Astrocyte (in vitro differentiated cells and primary cell): ENCODE measurements around the gene PCP2. TPM values are rescaled to one million over a fixed set of nuclear protein-coding genes. Genes with fewer than 3 reads are reported as not detected.

Source experiments
- DNase-seq: peaks from one replicate; pipeline ENCODE4 v3.0.0-alpha.2; 2010; ENCODE audit warnings: low read depth
- FAIRE-seq: peaks from 2 replicates; lab custom pipeline; 2011; peaks lifted over from hg19 to GRCh38; lab: Jason Lieb, UNC
- H2AFZ ChIP-seq: 2 replicates; pipeline ENCODE4 v1.6.0; 2012; ENCODE audit warnings: low read depth, low read length, inconsistent platforms
- H3K27ac ChIP-seq: 2 replicates; pipeline ENCODE4 v1.5.1; 2011; ENCODE audit warnings: low read depth, low read length, inconsistent platforms
- H3K27me3 ChIP-seq: 2 replicates; pipeline ENCODE4 v1.6.0; 2011; ENCODE audit warnings: low read length, inconsistent platforms; ENCODE audit not compliant: insufficient read depth
- H3K36me3 ChIP-seq: 2 replicates; pipeline ENCODE4 v1.5.1; 2011; ENCODE audit warnings: low read length, inconsistent platforms; ENCODE audit not compliant: insufficient read depth
- H3K4me1 ChIP-seq: 2 replicates; pipeline ENCODE4 v1.5.1; 2011; ENCODE audit warnings: low read length, inconsistent platforms; ENCODE audit not compliant: insufficient read depth
- H3K4me2 ChIP-seq: 2 replicates; pipeline ENCODE4 v1.6.0; 2012; ENCODE audit warnings: low read length, inconsistent platforms
- H3K4me3 ChIP-seq: 2 replicates; pipeline ENCODE4 v1.5.1; 2011; ENCODE audit warnings: low read depth, mild to moderate bottlenecking, low read length, inconsistent platforms; ENCODE audit not compliant: insufficient read depth
- H3K79me2 ChIP-seq: 2 replicates; pipeline ENCODE4 v1.6.0; 2012; ENCODE audit warnings: mild to moderate bottlenecking, low read length, inconsistent platforms; ENCODE audit not compliant: insufficient read depth
- H3K9ac ChIP-seq: 2 replicates; pipeline ENCODE4 v1.6.0; 2012; ENCODE audit warnings: mild to moderate bottlenecking, low read length, inconsistent platforms
- H3K9me3 ChIP-seq: 2 replicates; pipeline ENCODE4 v1.5.1; 2012; ENCODE audit warnings: low read depth, mild to moderate bottlenecking, low read length, inconsistent platforms; ENCODE audit not compliant: insufficient read depth
- H4K20me1 ChIP-seq: 2 replicates; pipeline ENCODE4 v1.6.0; 2012; ENCODE audit warnings: low read length, inconsistent platforms; ENCODE audit not compliant: insufficient read depth
- H3K27ac Mint-ChIP-seq: one replicate; pipeline ENCODE4 v1.8.0; 2021; ENCODE audit warnings: mild to moderate bottlenecking, mixed read lengths; ENCODE audit not compliant: unreplicated experiment
- H3K27me3 Mint-ChIP-seq: one replicate; pipeline ENCODE4 v1.8.0; 2021; ENCODE audit warnings: low read depth, mixed read lengths; ENCODE audit not compliant: unreplicated experiment
- H3K36me3 Mint-ChIP-seq: one replicate; pipeline ENCODE4 v1.8.0; 2021; ENCODE audit warnings: low read depth, mixed read lengths; ENCODE audit not compliant: unreplicated experiment
- H3K4me1 Mint-ChIP-seq: one replicate; pipeline ENCODE4 v1.8.0; 2021; ENCODE audit warnings: low read depth, mixed read lengths; ENCODE audit not compliant: unreplicated experiment
- H3K4me3 Mint-ChIP-seq: one replicate; pipeline ENCODE4 v1.8.0; 2021; ENCODE audit warnings: mild to moderate bottlenecking, moderate library complexity, mixed read lengths; ENCODE audit not compliant: unreplicated experiment
- H3K9me3 Mint-ChIP-seq: one replicate; pipeline ENCODE4 v1.8.0; 2021; ENCODE audit warnings: mild to moderate bottlenecking, mixed read lengths; ENCODE audit not compliant: unreplicated experiment
- CTCF ChIP-seq: IDR thresholded peaks from 2 replicates; pipeline ENCODE4 v1.5.1; 2011; ENCODE audit warnings: low read depth, mild to moderate bottlenecking, inconsistent platforms, low read length, moderate library complexity; ENCODE audit not compliant: insufficient read depth
- EZH2 ChIP-seq: IDR thresholded peaks from 2 replicates; pipeline ENCODE4 v1.6.1; 2012; ENCODE audit warnings: mild to moderate bottlenecking, low read length, inconsistent platforms; ENCODE audit not compliant: insufficient read depth
- microRNA-seq: library from miRNA; unstranded; fragments of <30 nt; microRNA quantifications from one replicate; pipeline ENCODE4 v1.2.0, GENCODE V29; 2020
- total RNA-seq: library from RNA; stranded (reverse); gene quantifications from 2 replicates; pipeline ENCODE4 v1.2.1, GENCODE V29; 2021

Gene PCP2
- total RNA-seq, 1 donor from 2014 or later: not detected

GRCh38 chr19:7589822-7590221 lies 43.7 kb downstream of the PCP2 start:
- H4K20me1 ChIP-seq: no peaks in the 10 kb centered on the region
- no peak overlapping the region for H3K9ac ChIP-seq
- H3K4me1 ChIP-seq: no peaks in the 10 kb centered on the region
- H3K36me3 ChIP-seq: no peaks in the 10 kb centered on the region
- FAIRE-seq (no peak), DNase-seq (no peak)
- no peak overlapping the region for H2AFZ ChIP-seq
- TF ChIP-seq EZH2 (no peak), CTCF (no peak)
- H3K27ac ChIP-seq: no peak overlapping the region
- H3K4me2 ChIP-seq: no peak overlapping the region
- Mint-ChIP-seq H3K27me3 (peaks cover 36% of the 10 kb centered on the region), H3K4me1 (no peaks in the 10 kb centered on the region), H3K36me3 (no peaks in the 10 kb centered on the region), H3K27ac (no peak overlapping the region), H3K4me3 (no peak overlapping the region), H3K9me3 (no peaks in the 10 kb centered on the region)
- H3K27me3 ChIP-seq: peaks cover 5% of the 10 kb centered on the region
- H3K79me2 ChIP-seq: no peaks in the 10 kb centered on the region
- H3K4me3 ChIP-seq: no peak overlapping the region
- H3K9me3 ChIP-seq: no peaks in the 10 kb centered on the region

- no peak for TF ChIP-seq CTCF
- TF ChIP-seq EZH2: no peak
- no peak overlapping the region for H3K4me3 ChIP-seq
- DNase-seq: no peak
- peaks cover 5% of the 10 kb centered on the region for H3K27me3 ChIP-seq
- no peaks in the 10 kb centered on the region for H3K9me3 ChIP-seq
- H3K9ac ChIP-seq: no peak overlapping the region
- FAIRE-seq: no peak
- Mint-ChIP-seq H3K27ac (no peak overlapping the region), H3K36me3 (no peaks in the 10 kb centered on the region), H3K4me3 (no peak overlapping the region), H3K4me1 (no peaks in the 10 kb centered on the region), H3K9me3 (no peaks in the 10 kb centered on the region), H3K27me3 (peaks cover 51% of the 10 kb centered on the region)
- H2AFZ ChIP-seq: no peak overlapping the region
- no peaks in the 10 kb centered on the region for H3K4me1 ChIP-seq
- no peaks in the 10 kb centered on the region for H4K20me1 ChIP-seq
- no peak overlapping the region for H3K4me2 ChIP-seq
- H3K79me2 ChIP-seq: no peaks in the 10 kb centered on the region
- H3K36me3 ChIP-seq: no peaks in the 10 kb centered on the region
- no peak overlapping the region for H3K27ac ChIP-seq
These were observed 51.1 kb downstream of the PCP2 start for GRCh38 chr19:7582446-7582845.

Small RNA genes within 50 kb of the gene (microRNA-seq; reads per million reads assigned to microRNA genes)
- gene MIR6792: 1.4 reads per million

Other genes starting within 250 kb of the PCP2 start
- 1.7 and 2.2 TPM in 2 replicates for gene PEX11G, start 144.7 kb downstream of the PCP2 start, total RNA-seq
- 39.8 and 41.1 TPM in 2 replicates for gene ZNF358, start 117.6 kb downstream of the PCP2 start, total RNA-seq
- gene MCOLN1, start 111.1 kb downstream of the PCP2 start, total RNA-seq: 26.2 and 27.5 TPM in 2 replicates
- gene PNPLA6, start 98.0 kb downstream of the PCP2 start, total RNA-seq: 81.9 and 90.2 TPM in 2 replicates
- 2.8 and 4.1 TPM in 2 replicates for gene CAMSAP3, start 37.9 kb downstream of the PCP2 start, total RNA-seq
- gene XAB2, start 4.2 kb downstream of the PCP2 start, total RNA-seq: 28.1 and 30.4 TPM in 2 replicates
- 94.1 and 95.8 TPM in 2 replicates for gene PET100, start 3.9 kb downstream of the PCP2 start, total RNA-seq
- gene STXBP2, start 3.4 kb upstream of the PCP2 start, total RNA-seq: 48.6 and 49.6 TPM in 2 replicates
- not detected in 2 replicates for gene RETN, start 35.3 kb upstream of the PCP2 start, total RNA-seq
- not detected in 2 replicates for gene MCEMP1, start 43.4 kb upstream of the PCP2 start, total RNA-seq
- 110 and 121 TPM in 2 replicates for gene TRAPPC5, start 47.1 kb upstream of the PCP2 start, total RNA-seq
- gene FCER2, start 68.4 kb upstream of the PCP2 start, total RNA-seq: not detected in 2 replicates
- not detected in 2 replicates for gene CLEC4G, start 98.4 kb upstream of the PCP2 start, total RNA-seq
- not detected in 2 replicates for gene CD209, start 113.8 kb upstream of the PCP2 start, total RNA-seq
- not detected in 2 replicates for gene CLEC4M, start 129.5 kb upstream of the PCP2 start, total RNA-seq
- 22.1 and 25.7 TPM in 2 replicates for gene EVI5L, start 196.5 kb upstream of the PCP2 start, total RNA-seq
- gene PRR36, start 240.7 kb upstream of the PCP2 start, total RNA-seq: 0.55 and 1.3 TPM in 2 replicates